Esophagus (tissue), 2 donors: Measurements from ENCODE around the gene ATG16L1. TPM values are rescaled to one million over a fixed set of nuclear protein-coding genes. Genes with fewer than 3 reads are reported as not detected.

ENCODE experiments used
- H3K27ac ChIP-seq, 2 donors: one replicate each; pipeline ENCODE4 v1.5.1; 2013; ENCODE audit warnings: low read depth in 2 of 2, mild to moderate bottlenecking in 2 of 2, inconsistent platforms in 1 of 2, low read length in 1 of 2, moderate library complexity in 1 of 2
- H3K27me3 ChIP-seq, 2 donors: one replicate each; pipeline ENCODE4 v1.6.1; 2013; ENCODE audit warnings: low read length in 2 of 2, control low read depth in 1 of 2, mild to moderate bottlenecking in 1 of 2; ENCODE audit not compliant: insufficient read depth in 2 of 2, control insufficient read depth in 1 of 2
- H3K36me3 ChIP-seq, 2 donors: one replicate each; pipeline ENCODE4 v1.6.1; 2013; ENCODE audit warnings: low read length in 1 of 2; ENCODE audit not compliant: control insufficient read depth in 2 of 2, insufficient read depth in 2 of 2
- H3K4me1 ChIP-seq, 2 donors: one replicate each; pipeline ENCODE4 v1.6.1; 2013; ENCODE audit warnings: low read length in 1 of 2; ENCODE audit not compliant: control insufficient read depth in 2 of 2, insufficient read depth in 2 of 2
- H3K4me3 ChIP-seq, 2 donors: one replicate each; pipeline ENCODE4 v1.5.1; 2013; ENCODE audit warnings: low read length in 2 of 2, mild to moderate bottlenecking in 2 of 2, low read depth in 1 of 2, moderate library complexity in 1 of 2
- H3K9me3 ChIP-seq, 2 donors: one replicate each; pipeline ENCODE4 v1.6.1; 2013; ENCODE audit warnings: mild to moderate bottlenecking in 2 of 2, low read depth in 1 of 2, low read length in 1 of 2, moderate library complexity in 1 of 2; ENCODE audit not compliant: control insufficient read depth in 2 of 2, insufficient read depth in 1 of 2
- WGBS, 2 donors: extraction: QIAGEN DNeasy Blood & Tissue Kit; methylation state at CpG; one replicate each; pipeline ENCODE4 v1.1.7; 2013; 5-methylcytosine and 5-hydroxymethylcytosine counted together
- polyA plus RNA-seq, 2 donors: library from polyadenylated mRNA; stranded (reverse); fragments of 200-250 nt; gene quantifications; one replicate each; pipeline ENCODE4 v1.2.3, GENCODE V29; 2013
- donor health status: healthy with polysubstance abuse.
- donor health status: Bipolar disorder and iron deficiency.

ATG16L1 gene
- polyA plus RNA-seq, 2 donors: 5.9 to 8.2 TPM

DNA sequence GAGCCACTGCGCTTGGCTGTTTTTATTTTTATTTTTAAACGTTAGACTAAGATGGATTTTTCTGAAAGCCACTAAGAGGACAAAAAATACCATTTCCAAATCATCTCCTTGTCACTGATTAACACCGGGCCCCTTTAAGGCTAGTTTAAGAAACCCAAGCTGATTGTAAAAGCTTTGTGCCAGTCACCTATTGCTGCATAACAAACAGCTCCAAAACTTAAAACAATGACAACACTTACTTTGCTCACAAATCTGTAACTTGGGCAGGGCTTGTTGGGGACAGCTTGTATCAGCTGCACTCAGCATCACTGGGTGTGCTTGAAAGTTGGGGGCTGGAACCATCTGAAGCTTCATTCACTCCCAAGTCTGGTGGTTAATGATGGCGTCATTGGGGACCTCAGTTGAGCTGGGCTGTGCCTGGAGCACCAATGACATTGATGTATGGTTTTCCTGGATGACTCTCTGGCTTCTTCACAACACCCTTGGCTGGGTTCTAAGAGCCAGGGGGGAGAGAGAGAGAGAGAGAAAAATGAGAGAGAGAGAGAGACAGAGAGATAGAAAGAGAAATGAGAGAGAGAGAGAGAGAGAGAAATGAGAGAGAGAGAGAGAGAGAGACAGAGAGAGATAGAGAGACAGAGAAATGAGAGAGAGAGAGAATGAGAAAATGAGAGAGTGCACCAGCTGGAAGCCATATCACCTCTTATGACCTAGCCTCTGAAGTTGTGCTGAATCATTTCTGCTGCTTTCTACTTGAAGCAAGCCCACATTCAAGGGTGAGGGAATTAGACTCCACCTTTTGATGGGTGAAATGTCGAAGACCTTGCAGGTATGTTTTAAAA lies 26.0 kb upstream of the ATG16L1 start:
- Histone ChIP-seq H3K4me3 (no peak overlapping the region), H3K36me3 (no peaks in the 10 kb centered on the region), H3K27ac (no peak overlapping the region), H3K27me3 (no peaks in the 10 kb centered on the region), H3K4me1 (no peaks in the 10 kb centered on the region), H3K9me3 (no peaks in the 10 kb centered on the region)
- 84 to 91% methylated on average over 5 of the region's 5 CpGs for WGBS, 2 donors

DNA sequence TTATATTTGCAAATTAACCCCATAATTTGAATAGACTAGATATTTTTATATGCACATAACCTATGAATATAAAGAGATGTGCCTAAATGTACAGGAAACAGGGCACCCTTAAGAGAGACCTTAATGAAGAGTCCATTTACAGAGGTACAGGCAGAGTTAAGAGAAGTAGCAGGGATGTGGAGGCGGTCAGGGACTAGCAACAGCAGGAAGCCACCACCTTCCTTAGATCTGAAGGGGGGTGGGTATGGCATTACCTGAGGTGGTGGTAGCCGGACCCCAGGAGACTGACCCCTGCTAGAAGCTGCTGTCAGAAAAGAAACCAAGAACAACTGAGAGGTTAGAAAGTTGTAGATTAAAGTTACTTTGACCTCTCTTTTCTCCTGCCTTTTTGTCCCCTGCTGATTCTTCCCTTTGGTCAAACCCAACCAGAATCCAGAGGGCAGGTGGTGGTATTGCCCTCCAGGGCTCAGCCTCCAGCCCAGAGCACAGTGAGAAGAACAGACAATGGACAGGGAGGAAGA lies 24.9 kb upstream of the ATG16L1 start:
- no peaks in the 10 kb centered on the region for H3K27me3 ChIP-seq
- no peaks in the 10 kb centered on the region for H3K9me3 ChIP-seq
- WGBS, 2 donors: 84 to 91% methylated on average over 2 of the region's 2 CpGs
- no peaks in the 10 kb centered on the region for H3K4me1 ChIP-seq
- H3K4me3 ChIP-seq: no peak overlapping the region
- no peak overlapping the region for H3K27ac ChIP-seq
- no peaks in the 10 kb centered on the region for H3K36me3 ChIP-seq

DNA sequence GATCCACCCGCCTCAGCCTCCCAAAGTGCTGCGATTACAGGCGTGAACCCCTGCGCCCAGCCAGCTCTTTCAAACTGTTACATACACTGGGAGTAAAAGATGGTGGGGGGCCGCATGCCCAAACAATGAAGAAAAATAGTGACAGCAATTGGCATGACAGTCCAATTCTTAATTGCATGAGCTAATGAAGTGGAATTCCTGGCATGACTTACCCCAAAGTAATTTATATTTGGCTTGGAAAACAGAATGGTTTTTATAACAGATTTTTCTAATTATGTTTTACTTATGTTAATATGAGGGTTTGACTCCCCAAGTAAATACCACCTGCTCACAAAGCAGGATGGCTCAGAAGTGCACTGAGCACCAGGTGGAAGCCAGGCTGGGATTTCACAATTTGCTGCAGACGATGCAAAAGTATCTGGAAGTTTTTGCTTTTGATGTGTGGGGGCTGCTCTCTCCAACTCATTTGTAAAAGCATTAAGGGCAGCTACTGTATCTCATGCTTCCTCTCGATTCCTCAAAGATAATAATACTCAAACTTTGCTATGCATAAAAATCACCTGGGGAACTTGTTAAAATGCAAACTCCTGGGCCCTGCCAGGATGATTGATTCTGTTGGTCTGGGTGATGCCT lies 24.0 kb upstream of the ATG16L1 start:
- 79 to 85% methylated on average over 7 of the region's 7 CpGs for WGBS, 2 donors

DNA sequence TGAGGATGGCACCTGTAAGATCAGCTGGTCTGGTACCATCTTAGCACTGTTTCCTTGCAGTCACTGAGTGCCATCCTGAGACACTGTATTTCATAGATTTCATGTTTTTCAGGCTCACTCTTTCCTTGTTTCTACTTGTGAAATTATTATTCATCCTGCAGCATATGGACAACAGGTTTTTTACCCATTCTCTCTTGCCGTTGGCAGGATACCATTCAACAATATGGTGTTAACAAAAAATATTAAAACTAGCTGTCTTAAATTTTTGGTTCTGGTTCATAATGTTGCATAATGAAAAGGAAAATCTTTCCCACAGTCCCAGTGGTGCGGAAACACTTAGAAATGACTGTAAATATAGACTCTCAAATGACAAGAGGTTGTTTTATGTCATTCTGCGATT lies 23.1 kb upstream of the ATG16L1 start:
- whole genome bisulfite sequencing, 2 donors: 82 to 85% methylated on average over 3 of the region's 3 CpGs
- Histone ChIP-seq H3K27ac (no peak overlapping the region), H3K4me1 (no peaks in the 10 kb centered on the region), H3K4me3 (no peak overlapping the region), H3K9me3 (no peaks in the 10 kb centered on the region), H3K36me3 (no peaks in the 10 kb centered on the region), H3K27me3 (no peaks in the 10 kb centered on the region)

More for the DNA sequence above, 24.0 kb upstream of the ATG16L1 start:
- H3K4me3 ChIP-seq: no peak overlapping the region
- H3K36me3 ChIP-seq: no peaks in the 10 kb centered on the region
- H3K27ac ChIP-seq: no peak overlapping the region
- no peaks in the 10 kb centered on the region for H3K9me3 ChIP-seq
- H3K4me1 ChIP-seq: no peaks in the 10 kb centered on the region
- no peaks in the 10 kb centered on the region for H3K27me3 ChIP-seq

DNA sequence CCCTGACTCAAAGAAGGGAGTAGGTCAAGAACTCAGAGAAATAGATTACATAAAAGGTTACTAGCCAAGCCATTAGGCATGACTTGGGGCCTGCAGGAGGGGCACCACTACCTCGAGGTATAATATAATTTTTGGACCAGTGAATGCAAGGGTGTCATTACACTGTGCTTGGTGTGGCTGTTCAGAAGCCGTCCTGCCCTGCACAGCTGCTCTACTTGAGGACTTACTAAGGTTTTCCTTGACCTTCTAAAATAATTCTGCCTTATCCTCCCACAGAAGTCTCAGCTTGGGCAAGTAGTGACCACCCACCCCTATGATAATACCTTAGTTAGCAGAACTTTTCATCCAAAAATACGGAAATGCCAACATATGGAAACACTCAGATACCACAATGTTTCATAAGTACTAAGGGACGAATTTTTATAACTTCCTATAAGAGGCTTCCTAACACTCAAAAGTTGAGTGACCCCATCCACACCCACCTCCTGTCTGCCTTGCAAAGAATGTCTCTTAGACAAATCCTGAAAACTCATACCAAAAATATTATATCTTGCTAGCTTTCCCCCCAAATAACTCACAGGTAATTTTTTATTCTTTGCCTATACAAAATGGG lies 17.7 kb upstream of the ATG16L1 start:
- WGBS, 2 donors: 63 to 65% methylated on average over 4 of the region's 4 CpGs
- Histone ChIP-seq H3K4me1 (no peaks in the 10 kb centered on the region), H3K36me3 (no peaks in the 10 kb centered on the region), H3K9me3 (no peaks in the 10 kb centered on the region), H3K4me3 (no peak overlapping the region), H3K27ac (no peak overlapping the region), H3K27me3 (no peaks in the 10 kb centered on the region)

DNA sequence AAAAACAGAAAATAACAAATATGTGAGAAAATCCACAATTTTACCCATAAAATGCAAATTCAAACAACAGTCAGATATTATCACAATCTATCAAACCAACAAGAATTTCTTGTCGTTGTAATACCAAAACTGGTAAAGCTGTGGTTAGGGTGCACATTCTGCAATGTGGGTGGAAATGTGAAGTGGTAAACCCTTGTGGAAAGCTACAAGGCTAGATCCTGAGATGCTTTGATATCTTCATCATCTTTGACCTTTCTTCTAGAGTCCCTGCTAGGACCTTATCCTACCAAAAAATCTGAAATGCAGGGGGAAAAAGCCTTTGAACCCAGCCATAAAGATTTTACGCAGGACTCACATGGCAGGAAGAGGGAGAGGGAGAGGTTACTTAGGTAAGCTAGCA lies 17.2 kb upstream of the ATG16L1 start:
- WGBS, 2 donors: 82 to 83% methylated on average over 2 of the region's 2 CpGs
- Histone ChIP-seq H3K36me3 (no peaks in the 10 kb centered on the region), H3K4me1 (no peaks in the 10 kb centered on the region), H3K27ac (no peak overlapping the region), H3K27me3 (no peaks in the 10 kb centered on the region), H3K4me3 (no peak overlapping the region), H3K9me3 (no peaks in the 10 kb centered on the region)

GRCh38 chr2:233234996-233235395 lies 16.5 kb upstream of the ATG16L1 start:
- no peaks in the 10 kb centered on the region for H3K4me1 ChIP-seq
- H3K4me3 ChIP-seq: no peak overlapping the region
- 72 to 81% methylated on average over 3 of the region's 3 CpGs for WGBS, 2 donors
- no peak overlapping the region for H3K27ac ChIP-seq
- no peaks in the 10 kb centered on the region for H3K36me3 ChIP-seq
- no peaks in the 10 kb centered on the region for H3K9me3 ChIP-seq
- H3K27me3 ChIP-seq: no peaks in the 10 kb centered on the region

DNA sequence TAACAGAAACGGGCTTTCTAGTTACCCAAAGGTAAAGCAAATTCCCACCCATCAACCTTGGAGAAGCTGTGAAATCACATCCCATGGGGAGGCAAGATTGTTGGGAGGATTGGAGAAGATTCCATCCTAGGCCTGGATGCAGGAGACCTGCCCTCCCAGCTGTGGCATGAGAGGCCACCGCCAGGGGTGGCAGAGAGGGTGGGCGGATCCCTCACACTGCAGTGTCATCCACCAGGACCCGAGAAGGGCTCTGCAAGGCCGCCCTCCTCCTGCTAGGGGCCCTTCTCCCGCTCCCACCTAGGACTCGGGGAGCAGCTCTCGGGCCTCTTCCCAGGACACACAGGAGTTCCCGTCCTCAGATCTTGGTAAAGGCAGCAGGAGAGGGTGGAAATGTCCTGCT lies 15.5 kb upstream of the ATG16L1 start:
- no peaks in the 10 kb centered on the region for H3K36me3 ChIP-seq
- no peak overlapping the region for H3K27ac ChIP-seq
- no peak overlapping the region for H3K4me3 ChIP-seq
- H3K27me3 ChIP-seq: no peaks in the 10 kb centered on the region
- H3K9me3 ChIP-seq: no peaks in the 10 kb centered on the region
- 71 to 76% methylated on average over 9 of the region's 9 CpGs for WGBS, 2 donors
- no peaks in the 10 kb centered on the region for H3K4me1 ChIP-seq

DNA sequence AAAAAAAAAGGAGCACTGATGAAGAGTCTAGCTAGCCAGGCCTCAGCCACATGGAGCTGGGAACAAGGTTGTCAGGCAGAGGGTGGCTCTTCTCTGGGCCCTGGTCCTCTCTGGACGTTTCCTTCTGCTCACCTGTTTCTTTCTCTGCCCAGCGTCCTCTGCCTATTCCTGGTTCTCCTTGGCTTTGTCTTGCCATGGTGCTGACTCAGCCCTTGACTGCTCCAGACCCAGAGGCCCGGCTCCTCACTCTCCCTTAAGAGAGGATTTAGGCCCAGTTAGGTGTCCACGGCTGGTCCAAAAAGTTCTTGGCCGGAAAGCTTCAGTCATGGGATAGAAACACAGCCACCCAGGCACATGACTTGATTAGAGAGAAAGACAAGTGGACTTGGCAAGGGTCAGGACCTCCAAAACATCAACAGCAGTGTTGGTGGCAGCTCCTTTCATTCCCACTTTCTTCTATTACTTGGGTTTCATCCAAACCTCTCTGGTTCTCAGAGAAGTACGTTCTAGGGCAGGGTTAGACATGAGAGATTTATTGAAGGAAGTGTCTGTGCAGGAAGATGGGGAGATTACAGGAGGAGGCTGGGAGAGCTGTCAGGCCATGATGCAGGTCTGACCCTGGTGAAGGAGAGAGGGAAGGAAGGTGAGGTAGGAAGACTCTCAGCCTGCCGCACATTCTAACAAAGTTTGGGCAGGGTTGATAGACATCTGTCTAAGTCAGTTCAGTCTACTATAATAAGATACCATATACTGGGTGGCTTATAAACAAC lies 14.5 kb upstream of the ATG16L1 start:
- Histone ChIP-seq H3K27me3 (no peaks in the 10 kb centered on the region), H3K4me3 (no peak overlapping the region), H3K4me1 (no peaks in the 10 kb centered on the region), H3K27ac (no peak overlapping the region), H3K9me3 (no peaks in the 10 kb centered on the region), H3K36me3 (no peaks in the 10 kb centered on the region)
- 83 to 90% methylated on average over 7 of the region's 7 CpGs for WGBS, 2 donors
